ENCODE measurements around the gene OLFML1.
"Not testable (repeated sequence)": the region's sequence is repeated elsewhere in the genome, so short reads cannot be mapped to it uniquely, and the experiment has no call there.

OLFML1 gene

GRCh38 chr11:7512525-7513233 is 27.4 kb downstream of the OLFML1 start:
- DNase-seq (ENCODE audit: low read depth), result no peak

- peak; percentile 71 for DNase-seq (ENCODE audit: low read depth)
Measured at GRCh38 chr11:7513234-7514098, 28.2 kb downstream of the OLFML1 start, which contains the start of gene PPFIBP2. Gene PPFIBP2, plus strand, starts transcription at chr11:7513999. Its CDS starts 35,477 bp downstream, at chr11:7549476.

- no peak for DNase-seq (ENCODE audit: low read depth)
Measured at GRCh38 chr11:7514099-7514591, 28.8 kb downstream of the OLFML1 start.

- no peak for DNase-seq (ENCODE audit: low read depth)
Measured at GRCh38 chr11:7515447-7515886, 30.2 kb downstream of the OLFML1 start.

- DNase-seq (ENCODE audit: low read depth), result no peak
Measured at GRCh38 chr11:7516475-7516874, 31.2 kb downstream of the OLFML1 start.

- DNase-seq (ENCODE audit: low read depth), result not testable (repeated sequence)
Measured at GRCh38 chr11:7517743-7518142, 32.4 kb downstream of the OLFML1 start.

- no peak for DNase-seq (ENCODE audit: low read depth)
Measured at GRCh38 chr11:7518811-7519562, 33.7 kb downstream of the OLFML1 start.

- no peak for DNase-seq (ENCODE audit: low read depth)
Measured at GRCh38 chr11:7520011-7520942, 35.0 kb downstream of the OLFML1 start.

GRCh38 chr11:7520981-7521487 is 35.7 kb downstream of the OLFML1 start:
- DNase-seq (ENCODE audit: low read depth), result no peak

- DNase-seq (ENCODE audit: low read depth), result no peak
Measured at GRCh38 chr11:7522121-7522520, 36.8 kb downstream of the OLFML1 start.

GRCh38 chr11:7522546-7522945 is 37.2 kb downstream of the OLFML1 start:
- no peak for DNase-seq (ENCODE audit: low read depth)

- no peak for DNase-seq (ENCODE audit: low read depth)
Measured at GRCh38 chr11:7523416-7524210, 38.3 kb downstream of the OLFML1 start.

GRCh38 chr11:7524462-7525235 is 39.3 kb downstream of the OLFML1 start:
- DNase-seq (ENCODE audit: low read depth), result no peak

GRCh38 chr11:7525424-7525823 is 40.1 kb downstream of the OLFML1 start:
- no peak for DNase-seq (ENCODE audit: low read depth)

GRCh38 chr11:7527029-7527428 is 41.7 kb downstream of the OLFML1 start:
- no peak for DNase-seq (ENCODE audit: low read depth)

GRCh38 chr11:7528514-7529049 is 43.3 kb downstream of the OLFML1 start:
- no peak for DNase-seq (ENCODE audit: low read depth)

GRCh38 chr11:7530013-7530640 is 44.8 kb downstream of the OLFML1 start:
- DNase-seq (ENCODE audit: low read depth), result no peak

GRCh38 chr11:7531011-7531410 is 45.7 kb downstream of the OLFML1 start:
- no peak for DNase-seq (ENCODE audit: low read depth)

Data from stimulated activated CD8-positive, alpha-beta memory T cell treated with anti-CD3 and anti-CD28 coated beads, Interleukin-4, amount 100 ng/mL, for 24 hours (primary cell).